Prostate gland (tissue), 2 donors: ENCODE data around the gene FKBP14. TPM values are rescaled to one million over a fixed set of nuclear protein-coding genes. Genes with fewer than 3 reads are reported as not detected.
"Not testable (repeated sequence)": the region's sequence is repeated elsewhere in the genome, so short reads cannot be mapped to it uniquely, and the experiment has no call there.

Experiments
- DNase-seq: peaks from one replicate; pipeline ENCODE4 v3.0.0-alpha.2; 2019; ENCODE audit warnings: low spot score
- H3K27ac ChIP-seq, 2 donors: fragments of 200-600 bp; sonication (generic); 2 replicates each; pipeline ENCODE4 v1.5.1; 2017 to 2019
- H3K27me3 ChIP-seq: fragments of 200-600 bp; sonication (generic); replicated peaks from 2 replicates; pipeline ENCODE4 v1.5.1; 2019; ENCODE audit not compliant: insufficient read depth
- H3K36me3 ChIP-seq, 2 donors: fragments of 200-600 bp; sonication (generic); 1 replicate in 1 of 2; 2 replicates in 1 of 2; pipeline versions ENCODE4 v1.5.1 to v1.8.1; 2017 to 2019
- H3K4me1 ChIP-seq: fragments of 200-600 bp; sonication (generic); replicated peaks from 2 replicates; pipeline ENCODE4 v1.5.1; 2019
- H3K4me3 ChIP-seq, 2 donors: fragments of 200-600 bp; sonication (generic); 2 replicates each; pipeline ENCODE4 v1.5.1; 2017 to 2019
- H3K9me3 ChIP-seq: fragments of 200-600 bp; sonication (generic); 2 replicates; pipeline ENCODE4 v1.5.1; 2017
- CTCF ChIP-seq, 4 experiments: fragments of 200-600 bp in 2 of 4; fragments of 450-650 bp in 2 of 4; sonication (generic) in 2 of 4; IDR thresholded peaks; 1 replicate in 3 of 4; 2 replicates in 1 of 4; pipeline ENCODE4 v1.5.1; 2016 to 2019; ENCODE audit warnings: antibody characterized with exemption in 4 of 4, mild to moderate bottlenecking in 2 of 4, moderate library complexity in 2 of 4
- POLR2A ChIP-seq: fragments of 450-650 bp; IDR thresholded peaks from one replicate; pipeline ENCODE4 v1.6.1; 2016; ENCODE audit warnings: antibody characterized with exemption, mild to moderate bottlenecking
- POLR2AphosphoS5 ChIP-seq: sonication (generic); formaldehyde crosslinking; IDR thresholded peaks from one replicate; pipeline ENCODE4 v1.6.1; 2017; ENCODE audit warnings: antibody characterized with exemption
- WGBS: methylation state at CpG from one replicate; pipeline ENCODE4 v1.1.5; 2018; 5-methylcytosine and 5-hydroxymethylcytosine counted together
- intact Hi-C: fragments of 100-400 bp; cut with DNase I; formaldehyde crosslinking; loops from one replicate; pipeline ENCODE4 v1.14.2; 2022
- total RNA-seq, 2 donors: library from RNA; depleted of rRNA; stranded (reverse); fragments of >200 nt; gene quantifications; one replicate each; pipeline ENCODE4 v1.1.0, GENCODE V29; 2016

FKBP14 gene
- total RNA-seq, 2 donors from 2014 or later = 8.4 to 9.5 TPM

- not testable (repeated sequence) for H3K4me3 ChIP-seq, H3K4me1 ChIP-seq, H3K36me3 ChIP-seq, H3K27ac ChIP-seq, H3K27me3 ChIP-seq, H3K9me3 ChIP-seq
- TF ChIP-seq CTCF (IDR thresholded peaks at IDR 0.05) (peak; percentile 40 to 69 (median 56)), POLR2AphosphoS5 (peak; percentile 32)
- intact Hi-C loops = loop anchor here (5.0 to 10.0 kb wide), 5 partner anchors 34 to 427 kb away; partner anchors contain the start of genes FKBP14 and PLEKHA8
- WGBS = 7% methylated on average over 3 of the region's 3 CpGs
- peak; percentile 19 for DNase-seq
Observed at GRCh38 chr7:30061786-30062185, 35.3 kb upstream of the FKBP14 start.

GRCh38 chr7:30057741-30058140 is 31.2 kb upstream of the FKBP14 start:
- DNase-seq = no peak
- Histone ChIP-seq H3K4me1 (peaks cover 2% of the 10 kb centered on the region), H3K9me3 (no peaks in the 10 kb centered on the region), H3K27ac (peak overlapping the region; percentile 35 to 66), H3K27me3 (no peaks in the 10 kb centered on the region), H3K36me3 (no peaks in the 10 kb centered on the region), H3K4me3 (no peak overlapping the region)
- no peak for TF ChIP-seq CTCF (IDR thresholded peaks at IDR 0.05)
- peak; percentile 44 for TF ChIP-seq POLR2AphosphoS5
- intact Hi-C loops = no loop called here

GRCh38 chr7:30053068-30053467 is 26.6 kb upstream of the FKBP14 start:
- Histone ChIP-seq H3K36me3 (no peaks in the 10 kb centered on the region), H3K27me3 (no peaks in the 10 kb centered on the region), H3K9me3 (no peaks in the 10 kb centered on the region), H3K4me3 (no peak overlapping the region), H3K27ac (no peak overlapping the region), H3K4me1 (peaks cover 2% of the 10 kb centered on the region)
- no peak for TF ChIP-seq POLR2A
- TF ChIP-seq POLR2AphosphoS5 = no peak
- no peak for TF ChIP-seq CTCF (IDR thresholded peaks at IDR 0.05)
- intact Hi-C loops = no loop called here
- 98% methylated on average over 3 of the region's 3 CpGs for WGBS
- DNase-seq = no peak

- H3K9me3 ChIP-seq = no peaks in the 10 kb centered on the region
- no peaks in the 10 kb centered on the region for H3K4me1 ChIP-seq
- H3K4me3 ChIP-seq = no peak overlapping the region
- H3K27me3 ChIP-seq = no peaks in the 10 kb centered on the region
- intact Hi-C loops = no loop called here
- no peak for DNase-seq
- WGBS = 95% methylated on average over 4 of the region's 4 CpGs
- H3K36me3 ChIP-seq = no peaks in the 10 kb centered on the region
- TF ChIP-seq CTCF (IDR thresholded peaks at IDR 0.05) = no peak
- TF ChIP-seq POLR2A = no peak
- no peak for TF ChIP-seq POLR2AphosphoS5
- no peak overlapping the region for H3K27ac ChIP-seq
Observed at GRCh38 chr7:30049173-30049572, 22.7 kb upstream of the FKBP14 start.

GRCh38 chr7:30048582-30048981 is 22.1 kb upstream of the FKBP14 start:
- no peak for TF ChIP-seq POLR2AphosphoS5
- no peak for TF ChIP-seq POLR2A
- no peak for TF ChIP-seq CTCF (IDR thresholded peaks at IDR 0.05)
- H3K27ac ChIP-seq = no peak overlapping the region
- no peaks in the 10 kb centered on the region for H3K36me3 ChIP-seq
- intact Hi-C loops = no loop called here
- DNase-seq = no peak
- H3K9me3 ChIP-seq = no peaks in the 10 kb centered on the region
- H3K4me3 ChIP-seq = no peak overlapping the region
- WGBS = 95% methylated on average over 2 of the region's 2 CpGs
- H3K4me1 ChIP-seq = no peaks in the 10 kb centered on the region
- H3K27me3 ChIP-seq = no peaks in the 10 kb centered on the region
